Measurements from ENCODE around the gene TRAF1.

The TRAF1 gene

DNA sequence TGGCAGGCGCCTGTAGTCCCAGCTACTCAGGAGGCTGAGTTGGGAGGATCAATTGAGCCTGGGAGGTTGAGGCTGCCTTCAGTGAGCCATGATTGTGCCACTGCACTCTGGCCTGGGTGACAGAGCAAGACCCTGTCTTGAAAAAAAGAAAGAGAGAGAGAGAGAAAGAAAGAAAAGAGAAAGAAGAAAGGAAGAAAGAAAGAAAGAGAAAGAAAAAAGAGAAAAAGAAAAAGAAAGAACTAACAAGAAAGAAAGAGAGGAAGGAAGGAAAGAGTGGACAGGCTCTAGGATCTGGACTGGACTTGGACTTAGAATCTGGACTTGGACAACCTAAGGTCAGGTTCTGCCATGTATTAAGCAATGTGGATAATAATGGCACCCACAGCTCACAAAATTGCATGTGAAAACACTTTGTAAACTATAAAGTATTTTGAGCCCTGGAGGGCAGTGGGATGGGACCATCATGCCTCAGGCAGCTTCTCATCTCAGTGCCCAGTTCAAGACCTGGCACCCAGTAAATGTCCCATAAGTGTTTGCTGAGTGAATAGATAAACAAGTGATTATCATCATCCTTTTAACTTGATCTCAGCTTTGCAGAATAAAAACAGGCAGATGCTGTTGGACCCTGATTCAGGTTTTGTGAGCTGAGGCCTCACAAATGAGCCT is 36.9 kb downstream of the TRAF1 start:
- DNase-seq (ENCODE audit: low read depth), result no peak

DNA sequence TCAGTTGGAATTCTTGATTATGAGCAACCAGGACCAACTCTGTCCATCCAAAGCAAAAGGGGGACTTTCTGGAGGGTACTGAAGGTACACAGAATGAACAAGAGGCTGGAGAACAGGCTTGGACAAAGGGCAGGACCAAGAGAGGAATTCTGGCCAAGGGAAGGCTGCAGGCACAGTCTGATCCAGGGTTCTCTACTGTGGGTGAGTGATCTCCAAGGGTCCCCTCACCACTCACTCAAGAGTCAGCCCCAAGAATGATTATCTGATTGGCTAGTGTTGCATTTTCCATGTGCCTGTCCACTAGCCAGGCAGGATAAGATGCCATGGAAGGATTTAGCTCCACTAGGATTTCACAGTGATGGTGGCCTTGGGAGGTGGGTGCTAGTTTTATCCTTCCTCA is 38.0 kb downstream of the TRAF1 start:
- DNase-seq (ENCODE audit: low read depth), result no peak

DNA sequence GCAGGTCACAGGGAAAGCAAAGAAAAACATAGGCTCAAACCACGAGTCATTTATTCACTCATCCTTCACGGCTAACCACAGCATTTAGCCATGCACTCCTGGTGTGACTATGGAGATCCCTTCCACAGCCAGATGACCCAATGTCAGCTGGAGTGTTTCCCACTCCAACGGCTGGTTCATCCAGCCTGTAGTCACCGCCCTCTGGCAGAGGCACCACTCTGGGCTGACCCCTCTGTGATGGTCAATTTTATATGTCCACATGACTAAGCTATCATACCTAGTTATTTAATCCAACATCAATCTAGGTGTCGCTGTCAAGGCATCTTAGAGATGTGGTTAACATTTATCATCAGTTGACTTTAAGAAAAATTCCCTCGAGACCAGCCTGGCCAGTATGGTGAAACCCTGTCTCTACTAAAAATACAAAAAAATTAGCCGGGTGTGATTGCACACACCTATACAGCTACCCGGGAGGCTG is 40.1 kb downstream of the TRAF1 start:
- peak; percentile 64 for DNase-seq (ENCODE audit: low read depth)

DNA sequence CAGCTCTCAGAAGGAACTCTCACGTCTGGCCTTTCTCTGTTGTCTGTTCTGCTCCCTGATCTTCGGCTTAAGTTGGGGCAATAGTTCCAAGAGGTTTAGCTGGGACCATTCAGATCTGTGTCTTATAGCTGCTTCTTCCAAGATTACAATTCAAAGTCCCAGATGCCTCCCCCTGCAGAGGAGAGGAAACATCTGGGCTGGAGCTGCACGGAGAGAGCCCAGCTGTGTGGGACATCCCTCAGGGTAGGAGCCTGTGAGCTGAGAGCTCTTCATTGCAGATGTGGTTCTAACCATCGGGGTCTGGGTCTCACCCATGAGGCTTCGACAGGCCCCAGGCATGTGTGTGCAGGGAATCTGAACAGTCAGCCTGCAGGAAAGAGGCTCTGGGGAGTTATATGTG is 40.6 kb downstream of the TRAF1 start:
- DNase-seq (ENCODE audit: low read depth), result no peak

DNA sequence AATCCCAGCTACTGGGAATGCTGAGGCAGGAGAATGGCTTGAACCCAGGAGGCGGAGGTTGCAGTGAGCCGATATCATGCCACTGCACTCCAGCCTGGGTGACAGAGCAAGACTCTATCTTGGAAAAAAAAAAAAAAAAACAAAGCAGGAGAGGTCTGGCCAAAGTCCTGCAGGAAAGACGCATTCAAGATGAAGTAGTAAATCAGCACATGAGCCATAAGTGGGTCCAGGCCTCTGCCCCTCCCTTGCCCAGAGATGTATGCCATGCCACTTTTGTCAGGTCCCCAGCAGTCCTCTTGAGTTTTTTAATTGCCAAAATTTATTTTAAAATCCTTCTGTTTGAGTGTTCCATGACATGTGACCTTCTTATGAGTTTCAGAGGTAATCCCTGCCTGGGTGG is 41.1 kb downstream of the TRAF1 start:
- DNase-seq (ENCODE audit: low read depth), result no peak

DNA sequence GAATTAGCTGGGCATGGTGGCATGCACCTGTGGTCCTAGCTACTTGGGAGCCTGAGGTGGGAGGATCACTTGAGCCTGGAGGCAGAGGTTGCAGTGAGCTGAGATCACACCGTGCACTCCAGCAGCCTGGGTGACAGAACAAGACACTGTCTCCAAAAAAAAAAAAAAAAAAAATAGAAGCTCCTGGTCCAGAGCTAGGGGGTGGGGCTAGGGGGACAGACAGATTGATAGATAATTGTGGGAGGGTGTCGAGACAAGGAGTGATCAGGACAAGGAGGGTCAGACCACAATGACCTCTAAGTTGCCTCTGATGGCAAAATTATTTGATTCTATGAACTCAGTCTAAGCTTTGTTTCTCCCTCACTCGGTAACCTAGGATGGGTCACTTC is 43.0 kb downstream of the TRAF1 start:
- DNase-seq (ENCODE audit: low read depth), result no peak

DNA sequence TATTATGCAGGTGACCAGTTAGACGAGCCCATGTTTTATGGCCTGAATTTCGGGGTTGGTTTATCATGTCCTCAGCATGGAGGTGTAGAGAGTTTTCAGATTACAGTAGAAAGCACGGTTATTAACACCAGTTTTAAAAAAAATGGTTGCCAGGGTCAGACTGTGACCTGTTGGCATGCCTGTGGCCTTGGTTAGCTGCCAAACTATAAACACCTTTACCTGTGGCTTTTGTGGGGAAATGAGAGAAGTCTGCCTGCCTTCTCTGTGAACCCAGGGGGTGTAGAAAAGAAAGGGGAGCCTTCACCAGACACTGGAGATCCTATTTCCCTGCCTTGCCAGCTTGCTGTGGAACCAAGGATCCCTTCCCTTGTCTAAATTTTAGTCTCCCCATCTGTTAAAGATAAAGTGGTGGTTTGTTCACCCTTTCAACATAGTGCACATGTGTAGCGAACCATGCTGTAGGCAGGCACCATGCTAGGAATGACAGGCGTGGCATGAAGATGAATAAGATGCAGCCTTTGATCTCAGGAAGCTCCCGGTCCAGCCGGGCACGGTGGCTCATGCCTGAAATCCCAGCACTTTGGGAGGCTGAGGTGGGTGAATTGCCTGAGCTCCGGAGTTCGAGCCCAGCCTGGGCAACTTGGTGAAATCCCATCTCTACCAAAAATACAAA is 43.5 kb downstream of the TRAF1 start:
- no peak for DNase-seq (ENCODE audit: low read depth)

DNA sequence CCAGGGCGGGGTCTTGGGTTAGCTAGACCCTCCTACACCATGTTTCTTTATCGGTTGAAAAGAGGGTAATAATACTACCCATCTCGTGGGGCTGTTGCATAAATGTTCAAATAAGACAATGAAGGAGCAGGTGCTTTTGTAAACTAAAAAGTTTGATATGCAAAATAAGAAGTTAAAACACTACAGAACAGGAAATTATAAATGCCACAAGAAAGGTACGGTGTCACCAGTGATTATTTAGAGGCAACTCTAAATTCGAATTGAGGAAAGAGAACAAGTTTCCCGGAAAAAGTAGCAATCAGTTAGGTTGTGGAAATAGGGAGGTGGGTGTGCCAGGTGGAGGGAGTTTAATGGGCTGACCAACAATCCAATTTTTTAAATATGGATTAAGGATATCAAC is 47.1 kb downstream of the TRAF1 start:
- no peak for DNase-seq (ENCODE audit: low read depth)

DNA sequence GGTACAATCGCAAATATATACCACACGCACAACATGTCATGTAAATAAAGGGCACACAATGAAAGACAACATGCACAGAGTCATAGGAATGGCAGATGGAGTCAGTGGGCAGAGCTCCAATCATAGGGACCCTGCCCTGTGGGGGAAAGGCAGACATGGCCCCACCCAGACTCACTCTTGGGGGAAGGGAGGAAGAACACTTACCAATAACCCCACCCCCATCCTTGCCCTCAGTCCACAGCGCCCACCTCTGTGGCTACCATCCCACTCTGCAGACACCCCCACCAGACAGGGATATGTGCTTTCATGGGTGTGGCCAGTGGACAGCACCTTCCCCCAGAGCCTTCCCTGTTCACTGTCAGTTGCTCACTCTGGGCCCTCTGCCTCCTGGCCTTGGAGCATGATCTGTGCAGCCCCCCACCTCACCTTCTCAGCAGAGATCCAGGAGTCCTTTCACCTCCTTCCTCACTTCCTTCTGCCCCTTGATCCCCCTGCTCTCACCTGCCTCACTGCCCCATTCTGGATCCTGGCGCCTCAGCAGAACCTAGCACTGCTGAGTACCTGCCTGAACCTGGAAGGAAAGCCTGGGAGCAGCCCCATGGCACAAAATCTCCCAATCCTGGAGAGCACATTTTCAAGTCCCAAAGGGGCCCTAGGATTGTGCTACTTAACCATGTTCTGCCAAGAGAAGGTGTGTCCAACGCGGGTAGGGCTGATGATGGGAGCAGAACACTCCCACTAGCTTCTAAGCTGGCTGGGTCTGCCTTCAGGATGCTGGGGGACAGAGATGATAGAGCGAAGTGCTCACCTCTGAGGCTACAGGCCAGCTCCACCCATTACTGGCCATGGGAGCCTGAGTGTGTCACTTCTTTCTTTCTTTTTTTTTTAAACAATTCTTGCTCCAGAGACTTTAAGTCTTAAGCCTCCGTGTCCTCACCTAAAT is 48.1 kb downstream of the TRAF1 start:
- no peak for DNase-seq (ENCODE audit: low read depth)

DNA sequence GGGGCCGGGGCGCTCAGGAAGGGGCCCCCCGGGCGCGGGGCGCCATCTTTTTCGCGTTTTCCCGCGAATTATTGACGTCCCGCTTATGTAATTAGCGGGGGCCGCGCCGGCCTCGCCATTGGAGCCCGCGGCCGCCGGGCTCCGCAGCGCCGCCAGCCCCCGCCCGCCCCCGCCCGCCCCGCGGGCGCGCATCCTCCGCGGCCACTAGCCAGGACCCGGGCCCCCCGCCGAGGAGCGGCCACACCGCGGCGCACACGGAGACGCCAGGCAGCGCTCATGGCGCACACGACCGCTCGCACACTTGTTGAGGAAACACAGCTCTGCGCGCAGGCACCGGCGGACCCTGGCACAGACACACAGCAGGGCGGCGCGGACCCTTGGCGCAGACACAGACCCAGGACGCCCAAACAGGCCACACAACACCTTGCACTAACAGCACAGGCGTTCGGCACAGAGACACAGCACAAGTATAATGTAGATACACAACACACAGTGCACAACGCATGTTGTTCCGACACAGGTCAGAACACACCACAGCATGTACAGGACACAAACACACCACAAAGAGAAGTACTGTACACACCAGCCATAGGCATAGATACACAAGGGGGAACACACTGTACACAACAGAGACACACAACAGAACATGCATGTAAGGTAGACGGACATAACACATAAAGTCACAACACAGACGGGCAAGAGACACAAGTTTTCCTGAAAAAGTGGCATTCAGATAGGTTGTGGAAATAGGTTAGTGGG is 49.1 kb downstream of the TRAF1 start:
- peak; percentile 87 for DNase-seq (ENCODE audit: low read depth)

DNA sequence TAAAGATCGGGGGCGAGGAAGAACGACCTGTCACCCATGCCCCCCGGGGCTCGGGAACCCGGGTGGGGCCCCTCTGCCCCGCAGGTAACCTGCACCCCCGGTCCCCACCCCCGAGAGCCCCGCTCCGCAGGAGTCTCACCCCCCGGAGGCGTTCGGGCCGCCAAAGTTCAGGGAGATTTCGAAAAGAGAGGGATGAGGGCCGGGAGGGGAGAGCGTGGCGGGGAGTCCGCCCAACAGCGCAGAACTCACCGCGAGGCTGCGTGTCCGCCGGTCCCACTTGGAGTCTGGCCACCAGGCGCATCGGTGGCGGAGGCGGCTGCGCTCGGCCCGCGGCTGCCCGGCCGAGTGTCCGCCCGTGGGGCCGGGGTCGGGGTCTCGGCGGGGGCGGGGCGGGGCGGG is 49.8 kb downstream of the TRAF1 start, which contains the start of gene PHF19:
PHF19 (minus strand) TSS at position 347 of the 399 bp plus-strand sequence. CDS start 2,447 bp downstream, outside the sequence.
- DNase-seq (ENCODE audit: low read depth), result peak; percentile 71

DNA sequence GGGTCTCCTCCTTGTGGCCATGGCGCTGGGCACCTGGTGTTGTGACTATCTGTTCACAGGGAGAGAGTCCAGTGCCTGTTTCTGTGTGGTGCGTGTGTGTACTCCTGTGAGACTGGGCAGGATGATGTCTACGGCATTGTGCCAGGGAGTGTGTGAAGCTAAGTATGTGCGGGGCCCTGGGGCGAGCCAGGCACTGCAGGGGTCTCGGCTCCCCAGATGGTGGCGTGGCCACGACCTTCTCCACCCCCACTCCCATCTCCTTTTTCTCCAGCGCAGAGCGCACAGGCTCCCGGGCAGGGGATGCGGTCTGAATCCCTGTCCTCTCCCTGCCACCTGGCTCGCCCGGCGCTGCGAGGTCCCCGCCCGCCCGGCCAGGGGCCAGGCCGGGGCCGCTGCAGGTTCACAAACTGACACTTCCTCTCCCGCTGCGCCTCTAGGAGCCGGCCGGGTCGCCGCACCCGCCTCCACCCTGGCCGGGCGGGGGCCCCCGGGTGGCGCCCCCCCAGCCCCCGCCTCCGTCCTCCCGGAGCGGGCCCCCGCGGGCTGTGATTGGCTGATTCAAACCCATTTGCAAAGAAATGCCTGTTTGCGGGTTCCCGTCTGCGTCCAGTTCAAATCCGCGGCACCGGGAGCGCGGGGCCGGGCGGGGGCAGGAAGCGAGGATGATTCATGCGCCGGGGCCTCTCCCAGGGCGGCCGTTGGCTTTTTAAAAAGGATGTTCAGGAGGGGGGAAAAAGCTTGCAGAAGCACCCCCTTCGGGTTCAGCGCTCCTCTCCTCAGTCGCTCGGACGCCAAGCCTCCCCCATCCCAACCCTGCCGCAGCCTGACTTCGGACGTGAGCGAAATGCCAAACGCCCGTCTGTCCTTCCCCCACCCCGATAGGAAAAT is 50.4 kb downstream of the TRAF1 start:
- peak; percentile 97 for DNase-seq (ENCODE audit: low read depth)

DNA sequence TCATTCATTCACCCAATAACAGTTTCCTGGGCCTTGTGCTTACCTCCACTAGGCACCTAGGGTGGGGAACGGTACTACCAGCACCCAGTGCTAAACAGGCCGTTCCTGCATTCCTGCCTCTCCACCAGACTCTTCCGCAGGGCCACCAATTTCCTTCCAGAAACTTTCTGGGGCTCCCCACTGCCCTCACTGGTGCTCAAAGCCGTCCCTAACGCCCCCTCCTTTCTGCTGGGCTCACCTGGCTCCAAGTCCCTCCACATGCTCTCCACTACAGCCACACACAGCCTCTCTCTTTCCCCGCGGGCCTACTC is 51.0 kb downstream of the TRAF1 start:
- DNase-seq (ENCODE audit: low read depth), result no peak

DNA sequence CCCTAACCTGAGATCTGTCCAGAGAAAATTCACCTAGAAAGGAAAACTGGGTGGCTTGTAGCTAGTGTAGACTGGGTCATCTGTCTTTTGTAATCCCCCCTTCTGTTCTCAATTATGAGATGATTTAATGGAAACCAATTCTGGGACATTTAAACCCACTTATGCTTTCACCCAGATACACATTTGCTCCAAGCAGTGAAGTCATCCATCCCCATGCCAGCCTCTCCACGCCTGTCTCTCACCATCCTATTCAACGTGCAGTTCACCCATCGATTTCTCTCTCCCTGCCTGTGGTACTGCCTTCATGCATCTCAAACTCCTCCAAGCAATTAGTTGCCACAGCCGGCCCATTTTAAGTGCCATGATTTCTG is 51.4 kb downstream of the TRAF1 start:
- no peak for DNase-seq (ENCODE audit: low read depth)

DNA sequence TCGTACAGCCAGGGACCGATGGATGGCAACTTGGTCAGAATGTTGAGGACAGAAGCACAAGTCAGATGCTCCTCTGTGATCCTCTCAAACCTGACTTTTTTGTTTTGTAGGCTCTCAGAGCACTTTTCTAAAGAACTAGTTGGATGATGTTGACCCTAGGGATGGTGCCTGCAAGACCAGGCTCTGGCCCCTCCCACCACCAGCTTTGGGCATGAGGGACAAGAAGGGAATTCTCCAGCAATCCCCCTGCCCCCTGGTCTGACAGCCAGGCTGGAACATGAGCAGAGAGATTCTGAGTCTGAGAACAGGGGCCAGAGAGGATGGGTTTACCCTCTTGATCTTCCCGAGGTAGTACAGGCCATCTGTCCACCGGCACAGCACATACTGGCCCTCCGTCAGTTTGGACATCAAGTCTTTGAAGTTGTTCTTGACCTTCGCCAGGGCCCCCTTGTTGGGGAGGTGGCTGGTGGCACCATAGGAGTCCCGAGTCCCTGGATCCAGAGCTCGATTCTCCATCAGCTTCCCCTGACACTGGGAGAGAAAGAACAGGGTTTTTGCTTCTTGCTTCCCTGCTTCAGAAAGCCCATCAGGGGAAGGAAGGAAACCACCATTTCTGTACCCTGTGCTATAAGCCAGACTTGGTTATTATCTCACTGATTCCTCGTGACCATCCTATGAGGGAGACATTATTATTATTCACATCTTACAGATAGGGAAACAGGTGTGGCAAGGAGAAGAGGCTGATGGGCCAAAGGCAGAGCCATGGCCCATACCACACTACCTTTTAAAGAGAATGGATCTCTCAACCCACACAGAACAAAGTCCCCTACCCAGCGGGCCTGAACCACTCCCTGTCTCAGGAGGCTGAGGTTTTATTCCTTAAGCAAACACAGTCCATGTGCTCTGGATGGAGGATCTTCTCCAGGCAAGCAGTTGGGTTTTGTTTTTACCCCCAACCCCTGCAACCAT is 52.1 kb downstream of the TRAF1 start:
- no peak for DNase-seq (ENCODE audit: low read depth)

DNA sequence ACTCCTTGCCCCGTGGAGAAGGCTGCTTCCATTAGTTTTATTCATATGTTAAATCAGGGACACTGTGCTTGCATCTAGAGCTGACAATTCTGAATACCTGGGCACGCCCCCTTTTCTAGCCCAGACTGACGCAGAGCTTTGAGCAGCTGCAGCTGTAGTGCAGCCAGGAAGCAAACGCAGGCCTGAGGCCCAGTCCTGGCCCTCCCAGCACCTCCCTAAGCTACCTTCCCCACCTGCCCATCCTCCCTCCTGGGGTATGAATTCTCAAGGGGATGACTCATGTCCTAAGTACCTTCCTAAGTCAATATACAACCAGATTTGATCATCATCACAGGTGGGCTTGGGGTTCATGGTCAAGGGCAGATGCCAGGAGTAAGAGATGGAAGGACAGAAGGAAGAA is 53.1 kb downstream of the TRAF1 start:
- peak; percentile 36 for DNase-seq (ENCODE audit: low read depth)

DNA sequence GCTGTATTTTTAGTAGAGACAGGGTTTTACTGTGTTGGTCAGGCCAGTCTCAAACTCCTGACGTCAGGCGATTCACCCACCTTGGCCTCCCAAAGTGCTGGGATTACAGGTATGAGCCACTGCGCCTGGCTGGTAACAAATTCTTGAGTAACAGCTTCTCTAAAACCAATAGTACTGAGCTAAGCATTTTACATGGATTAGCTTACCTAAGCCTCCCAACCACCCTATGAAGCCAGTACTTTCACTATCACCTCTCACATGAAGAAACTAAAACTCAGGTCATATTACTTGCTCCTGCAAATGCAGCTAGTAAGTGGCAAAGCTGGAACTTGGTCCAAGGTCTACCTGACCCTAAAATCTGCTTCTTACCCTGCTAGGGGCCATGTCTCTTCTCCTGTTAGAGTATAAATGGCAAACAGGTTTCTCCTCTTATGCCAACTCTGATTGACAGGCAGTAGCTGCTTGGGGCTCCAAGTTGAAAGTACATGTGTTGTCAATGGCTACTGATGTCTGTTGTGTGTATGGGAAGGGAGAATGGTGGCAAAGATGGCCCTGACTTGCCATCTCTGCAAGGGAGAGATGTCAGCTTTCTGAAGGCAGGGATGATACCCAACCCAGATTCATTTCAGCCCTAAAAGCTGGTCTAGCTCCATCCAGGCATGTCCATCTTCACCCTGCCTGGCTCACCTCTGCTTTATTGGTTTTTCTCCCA is 53.6 kb downstream of the TRAF1 start:
- DNase-seq (ENCODE audit: low read depth), result no peak

DNA sequence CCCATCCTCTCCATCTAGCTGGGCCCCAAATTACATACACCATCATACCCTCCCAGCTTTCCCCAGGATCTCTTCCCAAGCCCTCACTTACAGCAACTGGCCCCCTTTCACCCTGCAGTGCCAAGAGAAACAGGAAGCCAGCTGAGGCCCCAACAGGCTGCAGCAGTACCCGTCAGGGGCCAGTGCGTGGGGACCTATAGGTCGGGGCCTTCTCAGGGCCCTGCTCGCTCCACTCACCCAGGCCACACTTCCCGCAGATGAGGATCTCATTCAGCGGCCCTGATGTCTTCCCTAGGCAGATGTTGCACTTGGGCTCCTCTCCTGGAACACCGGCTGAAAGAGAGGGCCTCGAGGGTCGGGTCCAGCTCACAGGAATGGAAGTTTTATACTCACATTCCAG is 56.4 kb downstream of the TRAF1 start:
- no peak for DNase-seq (ENCODE audit: low read depth)

DNA sequence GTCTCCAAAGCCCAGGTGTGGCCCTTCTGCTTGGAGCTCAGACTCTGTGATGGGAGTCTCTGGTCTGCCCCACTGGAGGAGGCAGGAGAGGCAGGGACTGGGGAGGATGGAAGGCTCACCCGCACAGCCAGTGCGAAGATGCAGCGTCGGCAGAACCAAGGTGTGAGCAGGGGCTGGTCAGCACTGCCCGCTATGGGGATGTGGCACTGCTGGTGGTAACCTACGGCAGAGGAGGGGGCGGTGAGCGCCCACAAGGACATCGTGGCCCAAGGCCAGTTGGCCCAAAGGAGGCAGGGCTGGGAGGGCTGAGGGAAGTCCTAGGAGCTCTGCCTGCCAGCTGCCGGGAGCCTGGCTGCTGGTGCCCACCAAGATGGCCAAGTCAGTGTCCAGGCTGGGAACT is 56.9 kb downstream of the TRAF1 start:
- no peak for DNase-seq (ENCODE audit: low read depth)

Measured in ELR (cell line).